HG03432 (cell line): ENCODE measurements around the gene KRT5.
"Not testable (repeated sequence)": the region's sequence is repeated elsewhere in the genome, so short reads cannot be mapped to it uniquely, and the experiment has no call there.

Experiments
- ATAC-seq: cut with Tn5 transposase; IDR thresholded peaks from one replicate; pipeline ENCODE4 v1.9.1; 2021; ENCODE audit warnings: mild to moderate bottlenecking, moderate library complexity; ENCODE audit not compliant: unreplicated experiment

Gene KRT5

DNA sequence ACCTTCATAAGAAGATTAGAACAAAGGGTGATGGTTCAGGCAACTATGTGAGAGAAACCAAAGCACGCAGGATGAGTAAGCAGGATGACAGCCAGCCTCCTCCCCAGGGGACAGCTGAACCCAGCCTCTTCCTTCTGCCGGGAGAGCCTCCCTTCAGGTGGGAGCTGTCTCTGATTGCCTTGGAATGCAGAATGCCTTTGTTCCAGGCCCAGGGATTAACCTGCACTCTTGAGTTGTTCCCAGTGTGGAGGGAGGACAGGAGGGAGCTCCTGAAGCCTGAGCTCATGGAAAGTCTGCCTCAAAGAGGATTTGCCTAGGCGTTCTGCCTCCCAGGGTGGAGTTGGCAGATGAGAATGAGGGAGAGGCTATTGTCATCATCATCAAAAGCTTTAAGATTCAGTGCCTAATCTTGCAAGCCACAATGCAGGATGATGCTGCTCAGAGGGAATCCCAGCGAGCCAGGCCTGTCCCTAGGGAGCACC lies 23.6 kb downstream of the KRT5 start:
- ATAC-seq, result no peak

DNA sequence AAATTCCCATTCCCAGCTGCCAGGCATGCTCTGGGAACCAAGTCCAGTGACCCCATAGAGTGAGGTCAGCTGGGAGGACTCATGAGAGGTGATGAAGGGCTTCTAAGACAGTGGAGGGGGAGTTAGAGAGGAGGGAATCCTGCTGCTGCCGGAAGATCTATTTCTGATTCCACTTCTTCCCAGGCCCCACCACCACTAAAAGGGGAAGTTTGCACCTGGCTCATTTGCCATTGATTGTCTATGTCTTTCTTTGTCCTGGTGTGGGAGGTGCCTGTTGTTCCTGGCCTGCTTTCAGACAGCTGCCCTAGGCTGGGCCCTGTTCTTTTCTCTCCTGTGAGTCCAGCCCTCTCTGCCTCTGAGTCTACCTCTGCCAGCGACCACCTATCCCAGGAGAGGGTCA lies 24.1 kb downstream of the KRT5 start:
- no peak for ATAC-seq

GRCh38 chr12:52495389-52495788 lies 24.8 kb downstream of the KRT5 start:
- ATAC-seq, result no peak

- ATAC-seq, result no peak
Observed at GRCh38 chr12:52494518-52494917, 25.7 kb downstream of the KRT5 start.

DNA sequence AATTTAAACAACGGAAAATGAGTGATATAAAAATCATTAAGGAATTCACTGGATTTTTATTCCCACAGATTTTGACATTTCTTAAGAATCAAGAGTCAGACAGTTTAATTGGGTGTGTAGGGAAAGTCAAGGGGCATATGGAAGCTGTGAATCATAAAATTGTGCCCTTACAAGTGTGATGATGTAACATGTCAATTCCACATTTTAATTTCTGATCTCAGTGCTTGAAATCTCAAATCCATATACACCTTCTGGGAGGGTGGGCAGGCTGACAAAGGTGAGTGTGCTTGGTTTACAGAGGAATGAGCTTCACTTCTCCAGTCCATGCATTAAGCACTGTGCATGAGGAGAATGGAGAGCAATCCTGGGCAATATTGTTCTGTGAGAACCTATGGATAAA lies 26.1 kb downstream of the KRT5 start:
- ATAC-seq, result no peak

GRCh38 chr12:52493172-52493571 lies 27.0 kb downstream of the KRT5 start, which contains the start of gene KRT6A:
KRT6A (minus strand) TSS chr12:52493257; CDS start chr12:52493188, 69 bp downstream.
- no peak for ATAC-seq

- ATAC-seq, result not testable (repeated sequence)
Observed at GRCh38 chr12:52492405-52492804, 27.8 kb downstream of the KRT5 start.

GRCh38 chr12:52491495-52491894 lies 28.7 kb downstream of the KRT5 start:
- not testable (repeated sequence) for ATAC-seq

DNA sequence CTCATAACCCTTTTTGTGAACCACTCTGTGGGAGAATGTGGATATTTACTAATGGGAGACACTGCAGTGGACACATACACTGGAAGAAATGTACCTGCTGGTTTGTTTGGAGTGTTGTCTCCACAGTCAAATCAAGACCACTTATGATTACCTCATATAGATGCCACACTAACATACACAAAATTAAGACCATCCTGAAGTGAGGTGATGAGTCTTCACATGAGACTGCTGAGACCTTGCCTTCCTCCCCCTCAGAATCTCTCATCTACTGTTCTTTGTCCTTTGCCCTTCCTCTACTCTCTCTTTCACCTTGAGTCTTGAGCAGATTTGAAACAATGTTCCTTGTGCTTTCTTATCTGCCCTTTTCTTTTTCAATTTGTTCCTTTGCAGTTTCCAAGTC lies 31.5 kb downstream of the KRT5 start:
- ATAC-seq, result no peak

- ATAC-seq, result not testable (repeated sequence)
Observed at GRCh38 chr12:52487744-52488443, 32.3 kb downstream of the KRT5 start.

- ATAC-seq, result no peak
Observed at GRCh38 chr12:52487211-52487610, 33.0 kb downstream of the KRT5 start.

DNA sequence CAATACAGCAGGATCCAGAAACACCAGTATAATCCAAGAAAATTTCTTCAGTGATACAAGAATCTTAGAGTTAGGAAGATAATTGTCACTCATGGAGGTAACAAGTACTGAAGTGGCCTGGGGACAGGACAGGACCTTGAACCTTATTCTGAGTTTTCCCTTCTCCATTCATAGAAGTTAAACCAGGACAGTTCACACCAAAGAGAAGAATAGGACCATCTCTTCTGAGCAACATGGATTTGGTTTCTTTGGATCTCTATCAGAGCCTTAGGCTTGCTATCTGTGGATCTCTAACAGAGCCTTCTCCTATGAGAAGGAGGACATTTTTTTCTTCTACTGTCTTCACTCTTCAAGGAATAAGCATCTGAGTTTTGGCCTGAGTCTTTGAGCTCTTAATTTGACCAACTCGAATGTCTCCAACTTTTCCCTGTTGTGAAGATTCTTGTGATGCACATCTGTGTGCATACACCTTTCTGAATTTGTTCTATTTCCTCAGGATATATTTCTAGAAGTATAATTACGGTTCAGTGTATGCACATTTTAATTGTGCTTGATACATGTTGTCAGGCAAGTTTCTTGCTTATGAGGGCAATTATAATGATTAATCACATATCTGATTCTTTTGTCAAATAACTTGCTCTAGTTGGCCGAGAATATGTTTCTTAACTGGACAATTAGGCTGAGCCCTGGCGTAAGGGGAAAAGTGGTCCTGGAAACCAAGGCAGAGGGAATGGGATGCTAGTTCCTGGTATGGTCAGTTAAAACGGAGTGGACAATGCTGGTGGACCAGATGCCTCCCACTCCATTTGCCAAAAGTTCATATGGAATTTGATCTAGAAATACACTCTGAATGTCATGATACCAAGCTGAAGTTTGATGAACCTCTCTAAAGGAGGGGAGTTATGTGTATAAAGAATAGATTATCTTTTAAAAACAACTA lies 33.8 kb downstream of the KRT5 start:
- no peak for ATAC-seq

GRCh38 chr12:52480073-52480472 lies 40.1 kb downstream of the KRT5 start:
- ATAC-seq, result no peak

DNA sequence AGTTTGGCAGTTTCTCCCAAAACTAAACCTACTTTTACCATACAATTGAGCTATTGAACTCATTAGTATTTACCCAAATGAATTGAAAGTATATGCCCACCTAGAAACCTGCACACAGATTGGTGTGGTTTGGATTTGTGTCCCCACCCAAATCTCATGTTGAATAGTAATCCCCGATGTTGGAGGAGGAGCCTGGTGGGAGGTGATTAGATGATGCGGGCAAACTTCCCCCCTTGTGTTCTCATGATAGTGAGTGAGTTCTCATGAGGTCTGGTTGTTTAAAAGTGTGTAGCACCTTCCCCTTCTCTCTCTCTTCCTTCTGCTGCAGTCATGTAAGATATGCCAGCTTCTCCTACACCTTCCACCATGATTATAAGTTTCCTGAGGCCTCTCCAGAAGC lies 42.5 kb downstream of the KRT5 start:
- ATAC-seq, result no peak

GRCh38 chr12:52474212-52474611 lies 46.0 kb downstream of the KRT5 start:
- no peak for ATAC-seq

DNA sequence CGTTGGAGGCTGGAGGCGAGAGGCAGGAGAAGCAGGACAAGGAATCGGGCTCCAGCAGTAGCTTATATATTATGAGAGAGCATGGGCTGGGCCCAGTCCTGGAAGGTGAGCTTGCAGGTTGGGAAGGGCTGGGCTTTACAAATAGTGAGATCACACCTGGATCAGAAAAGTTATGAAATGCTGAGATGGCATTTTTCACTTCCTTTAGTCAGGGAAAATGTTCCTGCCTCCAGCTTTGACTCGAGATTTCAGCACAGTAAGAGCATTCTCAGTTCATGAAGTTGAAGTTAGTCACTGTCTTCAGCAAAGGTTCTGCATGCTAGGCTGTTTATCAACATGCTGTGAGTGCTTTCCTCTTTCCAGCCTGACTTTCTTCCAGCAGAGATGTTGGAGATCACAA lies 46.4 kb downstream of the KRT5 start, which contains the start of gene KRT6C:
KRT6C (minus strand) TSS at position 38 of the 400 bp plus-strand sequence. CDS start 68 bp downstream, outside the sequence.
- no peak for ATAC-seq

GRCh38 chr12:52469853-52470252 lies 50.3 kb downstream of the KRT5 start:
- no peak for ATAC-seq

DNA sequence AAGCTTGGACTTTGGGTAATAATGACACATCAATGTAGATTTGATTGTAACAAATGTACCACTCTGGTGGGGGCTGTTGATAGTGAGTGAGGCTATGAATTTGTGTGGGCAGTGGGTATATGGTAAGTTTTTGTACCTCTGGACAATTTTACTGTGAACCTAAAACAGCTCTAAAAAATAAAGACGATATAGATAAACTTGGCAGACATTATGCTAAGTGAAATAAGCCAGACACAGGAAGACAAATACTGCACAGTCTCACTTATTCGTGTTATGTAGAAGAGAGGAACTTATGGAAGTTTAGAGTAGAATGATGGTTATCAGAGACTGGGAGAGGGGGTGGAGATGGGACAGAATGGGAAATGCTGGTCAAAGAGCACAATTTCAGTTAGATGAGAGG lies 55.3 kb downstream of the KRT5 start:
- ATAC-seq, result no peak
